Tibial nerve (tissue), 4 donors: ENCODE results near the gene ARHGEF16. TPM values are rescaled to one million over a fixed set of nuclear protein-coding genes. Genes with fewer than 3 reads are reported as not detected.

Source experiments
- DNase-seq, 2 donors: peaks; one replicate each; pipeline ENCODE4 v3.0.0-alpha.2; 2019; ENCODE audit warnings: low spot score in 2 of 2
- H3K27ac ChIP-seq, 4 donors: fragments of 200-600 bp; sonication (generic) in 3 of 4; one replicate each; pipeline ENCODE4 v1.5.1; 2017 to 2019; ENCODE audit warnings: mild to moderate bottlenecking in 1 of 4
- H3K27me3 ChIP-seq, 2 donors: fragments of 200-600 bp; sonication (generic) in 1 of 2; one replicate each; pipeline versions ENCODE4 v1.5.1 to v1.6.0; 2017 to 2019
- H3K36me3 ChIP-seq, 3 donors: fragments of 200-600 bp; sonication (generic); one replicate each; pipeline ENCODE4 v1.5.1; 2018 to 2019
- H3K4me1 ChIP-seq, 4 donors: fragments of 200-600 bp; sonication (generic) in 3 of 4; one replicate each; pipeline ENCODE4 v1.5.1; 2017 to 2019
- H3K4me3 ChIP-seq, 4 donors: fragments of 200-600 bp; sonication (generic) in 3 of 4; one replicate each; pipeline ENCODE4 v1.5.1; 2017 to 2019; ENCODE audit warnings: mild to moderate bottlenecking in 1 of 4, moderate library complexity in 1 of 4
- H3K9me3 ChIP-seq, 4 donors: fragments of 200-600 bp; sonication (generic) in 3 of 4; one replicate each; pipeline ENCODE4 v1.5.1; 2017 to 2019
- EP300 ChIP-seq, 2 donors: sonication (generic); formaldehyde crosslinking; IDR thresholded peaks; one replicate each; pipeline ENCODE4 v1.6.1; 2017; ENCODE audit warnings: antibody characterized with exemption in 2 of 2, mild to moderate bottlenecking in 1 of 2
- POLR2A ChIP-seq, 2 donors: fragments of 450-650 bp; IDR thresholded peaks; one replicate each; pipeline ENCODE4 v1.6.1; 2017; ENCODE audit warnings: antibody characterized with exemption in 2 of 2, mild to moderate bottlenecking in 2 of 2, moderate library complexity in 2 of 2
- WGBS, 2 donors: methylation state at CpG; one replicate each; pipeline ENCODE4 v1.1.5; 2018; 5-methylcytosine and 5-hydroxymethylcytosine counted together
- total RNA-seq, 4 donors: library from RNA; depleted of rRNA; stranded (reverse); fragments of >200 nt; gene quantifications; one replicate each; pipeline ENCODE4 v1.1.0, GENCODE V29; 2016
- TF ChIP-seq, protein P1 (sequence below), 5 experiments: fragments of 200-600 bp in 3 of 5; fragments of 450-650 bp in 2 of 5; sonication (generic) in 3 of 5; IDR thresholded peaks; one replicate each; pipeline ENCODE4 v1.5.1; 2016 to 2019; ENCODE audit warnings: antibody characterized with exemption in 5 of 5, mild to moderate bottlenecking in 3 of 5, moderate library complexity in 2 of 5

Gene ARHGEF16
- total RNA-seq, 4 donors from 2014 or later, result 10.0 to 19.2 (median 17.1) TPM

- Histone ChIP-seq H3K27ac (no peak overlapping the region), H3K27me3 (no peaks in the 10 kb centered on the region), H3K36me3 (peaks cover 0 to 22% (median 0%) of the 10 kb centered on the region in 3 donors), H3K4me3 (no peak overlapping the region), H3K9me3 (peaks cover 0 to 10% (median 0%) of the 10 kb centered on the region in 4 donors), H3K4me1 (peaks cover 0 to 11% (median 2%) of the 10 kb centered on the region in 4 donors)
- no peak for DNase-seq
- 93% methylated on average over 17 to 22 of the region's 23 CpGs for WGBS, 2 donors
- TF ChIP-seq POLR2A (IDR thresholded peaks at IDR 0.05) (no peak), EP300 (IDR thresholded peaks at IDR 0.05) (no peak)
- TF ChIP-seq, protein P1, sequence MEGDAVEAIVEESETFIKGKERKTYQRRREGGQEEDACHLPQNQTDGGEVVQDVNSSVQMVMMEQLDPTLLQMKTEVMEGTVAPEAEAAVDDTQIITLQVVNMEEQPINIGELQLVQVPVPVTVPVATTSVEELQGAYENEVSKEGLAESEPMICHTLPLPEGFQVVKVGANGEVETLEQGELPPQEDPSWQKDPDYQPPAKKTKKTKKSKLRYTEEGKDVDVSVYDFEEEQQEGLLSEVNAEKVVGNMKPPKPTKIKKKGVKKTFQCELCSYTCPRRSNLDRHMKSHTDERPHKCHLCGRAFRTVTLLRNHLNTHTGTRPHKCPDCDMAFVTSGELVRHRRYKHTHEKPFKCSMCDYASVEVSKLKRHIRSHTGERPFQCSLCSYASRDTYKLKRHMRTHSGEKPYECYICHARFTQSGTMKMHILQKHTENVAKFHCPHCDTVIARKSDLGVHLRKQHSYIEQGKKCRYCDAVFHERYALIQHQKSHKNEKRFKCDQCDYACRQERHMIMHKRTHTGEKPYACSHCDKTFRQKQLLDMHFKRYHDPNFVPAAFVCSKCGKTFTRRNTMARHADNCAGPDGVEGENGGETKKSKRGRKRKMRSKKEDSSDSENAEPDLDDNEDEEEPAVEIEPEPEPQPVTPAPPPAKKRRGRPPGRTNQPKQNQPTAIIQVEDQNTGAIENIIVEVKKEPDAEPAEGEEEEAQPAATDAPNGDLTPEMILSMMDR (IDR thresholded peaks at IDR 0.05), result no peak
Measured at GRCh38 chr1:3490046-3490745, 35.7 kb downstream of the ARHGEF16 start.

- Histone ChIP-seq H3K9me3 (peaks cover 0 to 10% (median 0%) of the 10 kb centered on the region in 4 donors), H3K27me3 (no peaks in the 10 kb centered on the region), H3K4me3 (peak overlapping the region in 1 of 4 donors; percentile 26), H3K4me1 (peaks cover 0 to 11% (median 2%) of the 10 kb centered on the region in 4 donors), H3K27ac (no peak overlapping the region), H3K36me3 (peaks cover 0 to 34% (median 0%) of the 10 kb centered on the region in 3 donors)
- WGBS, 2 donors, result 25 to 38% methylated on average over 13 to 28 of the region's 41 CpGs
- peak; percentile 63 to 78 for DNase-seq
- TF ChIP-seq, protein P1 (IDR thresholded peaks at IDR 0.05), result peak; percentile 96 to 100 (median 100)
- no peak for TF ChIP-seq POLR2A (IDR thresholded peaks at IDR 0.05)
Measured at GRCh38 chr1:3491291-3492246, 37.1 kb downstream of the ARHGEF16 start.

DNA sequence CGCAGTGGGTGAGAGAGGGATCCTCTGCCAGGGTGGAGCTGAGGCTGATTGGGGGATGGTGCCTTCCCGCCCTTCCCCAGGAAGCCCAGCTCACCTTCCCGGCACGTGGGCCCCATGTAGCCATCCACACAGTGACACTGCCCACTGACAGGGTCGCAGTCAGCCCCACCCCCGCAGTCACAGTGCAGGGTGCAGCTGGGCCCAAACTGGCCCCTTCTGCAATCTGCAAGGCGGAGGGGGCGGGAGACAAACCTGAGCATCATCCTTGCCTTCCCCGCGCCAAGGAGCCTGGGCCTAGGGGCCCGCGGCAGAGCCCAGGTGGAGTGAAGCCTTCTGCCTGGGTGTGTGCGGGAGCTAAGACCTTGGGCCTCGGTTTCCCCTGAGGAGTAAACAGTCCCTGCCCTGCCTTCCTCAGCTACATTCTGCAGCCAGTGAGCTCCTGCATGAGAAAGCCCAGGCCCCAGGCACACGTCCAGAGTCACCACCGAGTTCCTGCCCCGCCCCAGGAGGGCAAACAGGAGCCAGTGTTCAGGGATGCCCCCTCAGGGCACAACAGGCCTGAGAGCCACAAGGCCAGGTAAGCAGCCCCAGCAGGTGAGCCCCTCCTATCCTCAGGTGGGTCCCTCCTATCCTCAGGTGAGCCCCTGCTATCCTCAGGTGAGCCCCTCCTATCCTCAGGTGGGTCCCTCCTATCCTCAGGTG is 38.2 kb downstream of the ARHGEF16 start:
- TF ChIP-seq, protein P1 (IDR thresholded peaks at IDR 0.05), result no peak
- TF ChIP-seq POLR2A (IDR thresholded peaks at IDR 0.05) (no peak), EP300 (IDR thresholded peaks at IDR 0.05) (no peak)
- Histone ChIP-seq H3K27ac (no peak overlapping the region), H3K27me3 (no peaks in the 10 kb centered on the region), H3K4me3 (no peak overlapping the region), H3K9me3 (peaks cover 0 to 10% (median 0%) of the 10 kb centered on the region in 4 donors), H3K4me1 (peaks cover 0 to 11% (median 2%) of the 10 kb centered on the region in 4 donors), H3K36me3 (peaks cover 0 to 34% (median 0%) of the 10 kb centered on the region in 3 donors)
- no peak for DNase-seq
- 85 to 90% methylated on average over 8 to 12 of the region's 17 CpGs for WGBS, 2 donors

DNA sequence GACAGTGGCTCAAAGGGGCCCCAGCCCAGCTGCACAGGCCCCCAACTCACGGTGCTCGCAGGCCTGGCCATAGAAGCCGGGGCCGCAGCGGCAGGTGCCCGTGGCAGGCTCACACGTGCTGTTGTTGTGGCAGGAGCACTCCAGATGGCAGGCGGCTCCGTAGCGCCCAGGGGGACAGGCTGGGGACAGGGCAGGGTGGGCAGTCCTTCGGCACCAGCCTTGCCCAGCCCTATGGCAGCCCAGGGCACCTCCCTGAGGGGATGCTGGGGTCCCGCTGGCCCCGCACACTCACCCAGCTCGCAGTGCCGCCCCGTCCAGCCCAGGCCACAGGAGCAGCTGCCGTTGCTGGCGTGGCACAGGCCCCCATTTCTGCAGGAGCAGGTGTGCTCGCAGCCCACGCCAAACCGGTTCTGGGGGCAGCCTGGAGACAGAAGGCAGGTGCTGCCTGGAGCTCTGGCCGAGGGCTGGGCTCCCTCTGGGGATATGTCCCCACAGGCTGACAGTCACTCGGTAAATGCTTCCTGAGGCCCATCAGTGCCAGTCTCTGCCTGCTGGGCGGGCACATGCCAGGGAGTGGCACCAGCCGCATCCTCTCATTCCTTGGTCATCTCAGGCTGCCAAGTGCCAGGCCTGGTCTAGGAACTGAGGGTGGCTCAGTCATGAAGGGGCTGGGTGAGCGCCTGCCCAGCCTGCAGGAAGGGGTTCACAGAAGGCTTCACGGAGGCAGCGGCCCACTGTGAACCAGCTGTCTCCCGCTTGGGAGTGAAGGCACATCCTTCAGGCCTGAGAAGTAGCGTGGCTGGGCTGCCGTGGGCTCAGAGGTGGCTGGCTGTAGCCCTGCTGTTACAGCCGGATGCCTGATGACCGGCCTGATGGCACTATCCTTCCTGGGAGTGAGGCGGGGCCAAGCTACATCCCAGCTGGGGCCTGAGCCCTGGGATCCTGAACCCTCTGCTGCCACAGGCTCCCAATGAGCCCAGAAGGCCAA is 40.1 kb downstream of the ARHGEF16 start:
- Histone ChIP-seq H3K27ac (no peak overlapping the region), H3K36me3 (peaks cover 0 to 25% (median 0%) of the 10 kb centered on the region in 3 donors), H3K9me3 (no peaks in the 10 kb centered on the region), H3K27me3 (no peaks in the 10 kb centered on the region), H3K4me3 (no peak overlapping the region), H3K4me1 (peaks cover 0 to 11% (median 2%) of the 10 kb centered on the region in 4 donors)
- 89% methylated on average over 12 to 29 of the region's 34 CpGs for WGBS, 2 donors
- DNase-seq, result no peak
- TF ChIP-seq EP300 (IDR thresholded peaks at IDR 0.05) (no peak), POLR2A (IDR thresholded peaks at IDR 0.05) (no peak)
- TF ChIP-seq, protein P1 (IDR thresholded peaks at IDR 0.05), result no peak
